Lower lobe of right lung (tissue), 2 donors: ENCODE results near the gene MYO3A. TPM values are rescaled to one million over a fixed set of nuclear protein-coding genes. Genes with fewer than 3 reads are reported as not detected.

Experiments used
- ATAC-seq, 2 donors: fragments of 200-7000 bp; cut with Tn5 transposase; one replicate each; pipeline ENCODE4 v1.9.1; 2020 to 2022; ENCODE audit warnings: mild to moderate bottlenecking in 2 of 2, moderate library complexity in 2 of 2
- DNase-seq: peaks from one replicate; pipeline ENCODE4 v3.0.0-alpha.2; 2020
- H3K27ac ChIP-seq: fragments of 200-600 bp; one replicate; pipeline ENCODE4 v1.8.0; 2022
- H3K27me3 ChIP-seq: fragments of 200-600 bp; one replicate; pipeline ENCODE4 v1.8.0; 2022; ENCODE audit warnings: low read depth
- H3K36me3 ChIP-seq: fragments of 200-600 bp; one replicate; pipeline ENCODE4 v1.8.0; 2022; ENCODE audit warnings: mild to moderate bottlenecking
- H3K4me1 ChIP-seq: fragments of 200-600 bp; one replicate; pipeline ENCODE4 v1.8.0; 2022
- H3K4me3 ChIP-seq: fragments of 200-600 bp; one replicate; pipeline ENCODE4 v1.8.0; 2022; ENCODE audit warnings: mild to moderate bottlenecking
- H3K9me3 ChIP-seq: fragments of 200-600 bp; one replicate; pipeline ENCODE4 v1.8.0; 2022
- CTCF ChIP-seq: fragments of 200-600 bp; IDR thresholded peaks from one replicate; pipeline ENCODE4 v1.8.0; 2022; ENCODE audit warnings: antibody characterized with exemption, mild to moderate bottlenecking
- intact Hi-C: fragments of 100-400 bp; cut with DNase I; formaldehyde crosslinking; loops from one replicate; pipeline ENCODE4 v1.11.0; 2022
- total RNA-seq: library from RNA; stranded (reverse); fragmentation: NEBNext Ultra II Directional; extraction: Animal tissue kit (Norgen Biotek cat#: 25700); gene quantifications from one replicate; pipeline ENCODE4 v1.2.1, GENCODE V29; 2021
- donor health status: DM: no; HTN: yes; CAD: no; lungs with severe emphysema.

Gene MYO3A
- total RNA-seq, 1 donor from 2014 or later: 0.44 TPM

DNA sequence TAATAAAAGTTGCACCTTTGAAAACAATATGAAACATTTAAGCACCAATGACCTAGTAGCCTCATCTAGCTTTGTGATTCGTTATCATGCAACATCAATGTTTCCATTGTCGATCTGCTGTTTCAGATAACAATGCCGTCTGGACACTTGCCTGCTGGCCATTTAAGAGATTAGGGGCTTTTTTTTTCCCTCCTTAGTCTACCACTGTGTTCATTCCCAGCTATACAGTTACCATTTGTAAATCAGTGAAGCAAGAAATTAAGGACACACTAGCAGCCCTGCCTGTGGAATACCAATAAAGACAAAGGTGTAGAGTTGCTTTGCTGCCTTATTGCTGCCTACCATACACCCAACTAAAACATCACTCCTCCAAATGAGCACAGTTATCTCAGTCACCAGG lies 37.6 kb upstream of the MYO3A start:
- no peak overlapping the region for H3K27ac ChIP-seq
- H3K9me3 ChIP-seq: no peaks in the 10 kb centered on the region
- intact Hi-C loops: no loop called here
- DNase-seq (no peak), ATAC-seq (no peak)
- peaks cover 3% of the 10 kb centered on the region for H3K27me3 ChIP-seq
- no peak for TF ChIP-seq CTCF
- no peaks in the 10 kb centered on the region for H3K4me1 ChIP-seq
- no peaks in the 10 kb centered on the region for H3K36me3 ChIP-seq
- no peak overlapping the region for H3K4me3 ChIP-seq

DNA sequence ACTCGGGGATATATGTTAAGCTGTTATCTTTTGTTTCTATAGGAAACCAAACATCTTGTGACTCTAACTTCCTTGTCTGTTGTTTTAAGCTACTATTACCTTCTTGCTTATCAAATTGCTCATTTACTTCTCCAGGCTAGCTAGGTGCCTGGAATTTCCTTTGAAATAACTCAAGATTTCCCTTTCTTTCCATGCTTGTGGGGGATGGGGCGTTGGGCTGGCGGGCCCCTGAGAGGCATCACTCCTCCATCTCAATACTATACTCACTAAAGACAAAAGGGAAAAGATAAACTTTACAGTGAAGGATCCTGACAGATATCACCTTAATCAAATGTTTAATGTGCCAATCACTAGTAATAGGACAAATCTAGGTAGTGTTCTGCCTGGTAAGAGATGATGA lies 34.7 kb upstream of the MYO3A start:
- intact Hi-C loops: no loop called here
- ATAC-seq: no peak
- no peaks in the 10 kb centered on the region for H3K36me3 ChIP-seq

DNA sequence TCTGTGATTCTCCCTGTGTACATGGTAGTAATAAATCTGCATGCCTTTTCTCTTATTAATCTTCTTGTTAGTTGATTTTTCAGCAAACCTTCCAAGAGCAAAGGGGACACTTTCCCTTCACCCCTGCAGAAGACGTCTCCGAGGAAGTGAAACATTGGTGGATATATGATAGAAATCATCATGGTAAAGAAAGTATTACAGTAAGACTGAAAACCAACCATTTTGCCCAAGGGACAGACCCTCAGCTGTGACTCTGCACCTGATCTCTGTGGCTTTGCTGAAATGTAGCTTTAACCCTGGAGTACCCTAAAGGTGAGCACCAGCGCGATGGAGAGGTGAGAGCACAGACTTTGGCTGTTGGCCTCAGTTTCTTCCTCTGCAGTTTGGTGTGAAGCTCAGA lies 32.8 kb upstream of the MYO3A start:
- DNase-seq: no peak
- Histone ChIP-seq H3K36me3 (no peaks in the 10 kb centered on the region), H3K27ac (no peak overlapping the region), H3K4me3 (no peak overlapping the region), H3K9me3 (no peaks in the 10 kb centered on the region), H3K4me1 (no peaks in the 10 kb centered on the region), H3K27me3 (no peaks in the 10 kb centered on the region)
- intact Hi-C loops: no loop called here
- TF ChIP-seq CTCF: no peak
- ATAC-seq: no peak

More for the DNA sequence above, 34.7 kb upstream of the MYO3A start:
- no peaks in the 10 kb centered on the region for H3K9me3 ChIP-seq
- H3K4me1 ChIP-seq: no peaks in the 10 kb centered on the region
- no peak overlapping the region for H3K4me3 ChIP-seq
- no peak for TF ChIP-seq CTCF
- no peak overlapping the region for H3K27ac ChIP-seq
- no peak for DNase-seq
- H3K27me3 ChIP-seq: no peaks in the 10 kb centered on the region

DNA sequence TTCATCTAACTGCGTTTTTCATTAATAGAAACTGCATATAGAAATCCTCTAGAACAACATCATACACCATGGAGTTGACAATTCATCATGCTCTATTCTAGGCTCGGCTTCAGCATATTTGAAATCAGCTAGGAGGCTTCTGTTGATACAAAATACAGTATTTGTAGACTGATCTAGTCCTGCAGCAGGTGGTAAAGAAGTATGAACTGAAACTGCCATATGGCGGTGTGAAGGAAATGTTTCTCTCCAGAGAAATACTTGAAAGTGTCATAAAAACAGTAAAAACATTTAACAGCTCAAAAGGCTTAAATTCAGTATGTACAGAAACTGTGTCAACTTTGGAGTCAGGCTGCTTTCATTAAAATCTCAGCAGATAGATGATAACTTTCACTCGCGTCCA lies 32.0 kb upstream of the MYO3A start:
- H3K4me3 ChIP-seq: no peak overlapping the region
- ATAC-seq (no peak), DNase-seq (no peak)
- TF ChIP-seq CTCF: no peak
- intact Hi-C loops: no loop called here
- no peak overlapping the region for H3K27ac ChIP-seq
- no peaks in the 10 kb centered on the region for H3K36me3 ChIP-seq
- no peaks in the 10 kb centered on the region for H3K27me3 ChIP-seq
- no peaks in the 10 kb centered on the region for H3K4me1 ChIP-seq
- H3K9me3 ChIP-seq: no peaks in the 10 kb centered on the region

DNA sequence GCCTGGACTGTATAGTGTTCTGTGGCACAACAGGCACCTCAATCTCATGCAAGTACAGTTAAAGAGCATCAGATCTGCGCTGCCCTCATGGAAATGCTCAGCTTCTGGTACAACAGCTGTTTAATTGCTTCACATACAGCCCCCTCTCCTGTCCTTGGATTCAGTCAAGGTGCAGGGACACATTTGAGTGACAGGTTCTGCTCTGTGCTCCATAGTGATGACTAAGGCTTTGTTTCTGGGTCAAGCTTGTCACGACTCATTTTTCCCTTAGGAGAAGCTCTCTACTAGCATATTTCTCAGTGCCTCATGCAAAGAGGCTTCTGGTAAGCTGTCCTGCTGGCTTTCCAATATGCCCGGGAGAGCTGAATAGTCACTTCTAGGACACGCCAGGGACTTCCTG lies 26.8 kb upstream of the MYO3A start:
- intact Hi-C loops: no loop called here
- DNase-seq: no peak
- TF ChIP-seq CTCF: no peak

DNA sequence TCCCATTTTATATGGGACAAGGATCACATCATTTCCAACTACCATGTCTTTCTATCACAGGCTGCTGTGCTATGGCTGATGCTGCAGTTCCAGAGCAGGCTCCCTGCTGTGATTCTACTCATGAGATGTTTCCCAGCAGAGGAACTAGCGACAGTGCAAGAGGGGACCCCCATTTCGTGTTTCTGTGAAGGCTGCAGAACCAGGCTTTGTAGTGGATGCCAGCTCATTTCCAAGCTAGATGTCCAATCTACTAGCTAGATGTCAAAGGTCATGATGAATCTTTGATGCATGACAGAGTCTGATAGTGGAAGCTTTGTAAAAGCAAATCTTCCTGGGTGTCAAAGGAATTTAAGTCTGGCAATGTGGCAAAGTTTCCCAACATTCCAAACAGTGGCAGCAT lies 21.2 kb upstream of the MYO3A start:
- Histone ChIP-seq H3K36me3 (no peaks in the 10 kb centered on the region), H3K27me3 (no peaks in the 10 kb centered on the region), H3K4me3 (no peak overlapping the region), H3K27ac (no peak overlapping the region), H3K4me1 (no peaks in the 10 kb centered on the region), H3K9me3 (no peaks in the 10 kb centered on the region)
- no peak for ATAC-seq
- intact Hi-C loops: no loop called here
- no peak for TF ChIP-seq CTCF
- no peak for DNase-seq

More for the DNA sequence above, 26.8 kb upstream of the MYO3A start:
- no peaks in the 10 kb centered on the region for H3K27me3 ChIP-seq
- no peak overlapping the region for H3K27ac ChIP-seq
- no peak for ATAC-seq
- H3K36me3 ChIP-seq: no peaks in the 10 kb centered on the region
- H3K4me1 ChIP-seq: no peaks in the 10 kb centered on the region
- H3K4me3 ChIP-seq: no peak overlapping the region
- H3K9me3 ChIP-seq: no peaks in the 10 kb centered on the region
